Measurements from ENCODE around the gene PPP3CA. TPM values are rescaled to one million over a fixed set of nuclear protein-coding genes. Genes with fewer than 3 reads are reported as not detected.
"Not testable (repeated sequence)": the region's sequence is repeated elsewhere in the genome, so short reads cannot be mapped to it uniquely, and the experiment has no call there.

The PPP3CA gene
- polyA plus RNA-seq, 1 donor = 39.4 TPM

- DNase-seq = no peak
Measured at GRCh38 chr4:101251261-101251660, 96.1 kb downstream of the PPP3CA start.

DNA sequence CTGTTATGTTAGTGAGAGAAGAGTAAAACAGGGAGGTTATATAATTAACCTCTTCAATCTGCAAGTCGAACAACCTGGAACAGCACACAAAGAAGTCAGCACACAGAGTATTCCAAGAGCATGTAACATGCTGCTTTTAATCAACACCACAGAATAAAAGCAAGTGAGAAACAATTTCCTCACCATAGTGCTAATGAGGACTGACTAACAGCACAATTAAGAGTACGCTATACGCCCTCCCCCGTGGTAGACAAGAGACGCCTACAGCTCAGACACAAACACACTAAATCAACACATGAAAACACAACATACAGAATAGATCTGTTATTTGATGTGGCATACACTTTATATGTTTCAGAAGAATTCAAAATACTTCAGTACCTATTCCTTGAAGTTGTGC is 103.0 kb downstream of the PPP3CA start:
- DNase-seq = no peak

- DNase-seq = no peak
Measured at GRCh38 chr4:101242441-101242840, 104.9 kb downstream of the PPP3CA start.

GRCh38 chr4:101240099-101240498 is 107.2 kb downstream of the PPP3CA start:
- no peak for DNase-seq

- no peak for DNase-seq
Measured at GRCh38 chr4:101239665-101240064, 107.7 kb downstream of the PPP3CA start.

DNA sequence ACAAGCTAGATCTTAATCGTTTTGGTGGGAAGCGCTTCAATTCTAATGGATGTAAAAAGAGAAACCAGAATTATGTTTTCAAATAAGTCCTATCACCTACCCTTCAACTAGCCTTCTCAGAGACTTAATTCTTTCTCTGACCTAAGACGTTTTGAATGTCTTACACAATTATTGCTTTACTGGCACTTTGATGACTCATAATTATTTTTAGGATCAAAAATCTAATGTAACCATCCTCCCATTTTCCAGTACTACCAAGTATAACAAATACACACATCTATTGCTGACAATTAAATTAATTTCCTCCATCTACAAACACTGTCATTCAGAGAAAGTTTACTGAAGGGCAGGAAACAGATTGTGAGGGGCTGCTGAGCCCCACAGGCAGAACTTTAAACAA is 108.6 kb downstream of the PPP3CA start:
- DNase-seq = no peak

DNA sequence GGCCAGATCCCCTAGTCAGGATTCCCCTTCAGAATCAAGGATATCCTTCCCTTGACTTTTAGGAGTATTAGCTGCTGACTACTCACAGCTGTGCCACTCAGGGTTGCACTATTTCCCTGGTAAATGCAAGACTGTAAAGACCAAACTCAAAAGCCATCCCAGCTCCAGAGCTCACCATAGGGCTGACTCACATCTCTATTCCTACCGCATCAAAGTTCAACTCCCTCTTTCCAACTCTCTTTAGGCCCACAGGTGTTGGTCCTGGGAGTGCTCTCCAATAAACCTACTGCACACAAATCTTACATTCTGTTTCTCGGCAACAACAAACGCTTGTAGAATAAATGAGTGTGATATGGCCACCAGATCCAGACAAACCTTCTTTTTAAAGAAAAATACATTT is 109.6 kb downstream of the PPP3CA start:
- DNase-seq = no peak

DNA sequence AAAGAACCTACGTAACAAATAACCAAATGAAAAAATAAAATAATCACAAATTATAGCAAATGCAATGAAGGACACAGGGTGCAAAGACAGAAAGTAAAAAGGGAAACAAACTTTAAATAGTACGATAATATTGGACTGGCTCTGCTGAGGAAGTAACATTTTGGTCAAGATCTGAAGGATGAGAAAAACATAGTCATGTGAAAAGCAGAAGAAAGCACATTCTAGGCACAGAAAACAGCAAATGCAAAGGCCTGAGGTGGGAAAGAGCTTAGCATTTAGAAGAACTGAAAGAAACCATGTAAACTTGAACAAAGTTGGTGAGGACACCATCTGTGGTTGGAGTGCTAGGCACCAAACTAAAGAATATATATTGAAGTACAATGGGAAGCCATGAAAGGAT is 111.2 kb downstream of the PPP3CA start:
- DNase-seq = no peak

GRCh38 chr4:101234141-101234540 is 113.2 kb downstream of the PPP3CA start:
- not testable (repeated sequence) for DNase-seq

GRCh38 chr4:101232074-101232776 is 115.1 kb downstream of the PPP3CA start:
- no peak for DNase-seq

- no peak for DNase-seq
Measured at GRCh38 chr4:101230801-101231426, 116.4 kb downstream of the PPP3CA start.

DNA sequence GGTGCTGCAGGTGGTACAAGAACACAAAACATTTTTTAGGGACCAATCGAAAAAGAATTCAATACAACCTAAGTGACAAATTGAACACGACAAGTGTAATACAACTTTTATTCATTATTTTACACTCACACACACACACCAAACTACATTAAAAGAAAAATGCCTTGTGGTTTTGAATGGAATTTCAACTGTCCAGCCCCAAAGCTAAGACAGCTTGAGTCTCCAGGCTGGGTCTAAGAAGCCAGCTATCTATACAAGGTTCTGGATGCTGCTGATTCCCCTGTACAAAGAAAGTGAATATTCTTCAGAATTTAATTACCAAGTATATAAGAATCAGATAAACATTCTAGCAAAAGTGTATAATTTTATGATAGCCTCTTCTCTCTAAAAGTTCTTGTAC is 118.2 kb downstream of the PPP3CA start:
- DNase-seq = no peak

GRCh38 chr4:101227715-101228114 is 119.6 kb downstream of the PPP3CA start:
- DNase-seq = no peak

GRCh38 chr4:101224358-101225218 is 122.7 kb downstream of the PPP3CA start:
- DNase-seq = no peak

DNA sequence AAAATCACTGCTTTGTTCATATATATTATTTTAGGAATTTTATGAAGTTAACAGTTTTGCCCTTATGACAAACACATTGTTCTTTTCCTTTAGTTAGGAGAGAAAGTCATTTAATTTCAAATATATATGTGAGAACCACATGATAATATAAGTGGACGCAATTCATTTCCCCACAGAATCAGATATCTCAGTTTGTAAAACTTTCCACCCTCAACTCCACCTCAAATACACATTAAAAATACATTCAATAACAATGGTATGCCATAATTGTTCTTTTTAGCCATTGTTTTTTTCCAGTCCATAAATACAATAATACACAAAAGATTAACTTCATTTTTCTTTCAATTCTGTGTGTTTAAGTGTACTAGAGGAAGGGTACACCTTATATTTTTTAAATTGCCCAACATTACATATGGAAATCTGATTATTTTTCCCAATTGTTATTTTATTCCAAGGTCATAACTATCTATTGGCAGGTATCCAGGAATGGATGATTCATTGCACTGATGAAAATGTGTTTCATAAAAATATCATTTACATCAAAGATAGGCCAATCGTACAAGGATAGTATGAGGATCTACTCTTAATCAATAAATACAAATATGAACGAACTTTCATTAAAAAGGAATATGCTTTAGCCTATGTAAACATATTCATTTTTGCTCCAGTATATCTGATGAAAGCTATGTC is 125.0 kb downstream of the PPP3CA start:
- no peak for DNase-seq

GRCh38 chr4:101221294-101221693 is 126.0 kb downstream of the PPP3CA start:
- no peak for DNase-seq

DNA sequence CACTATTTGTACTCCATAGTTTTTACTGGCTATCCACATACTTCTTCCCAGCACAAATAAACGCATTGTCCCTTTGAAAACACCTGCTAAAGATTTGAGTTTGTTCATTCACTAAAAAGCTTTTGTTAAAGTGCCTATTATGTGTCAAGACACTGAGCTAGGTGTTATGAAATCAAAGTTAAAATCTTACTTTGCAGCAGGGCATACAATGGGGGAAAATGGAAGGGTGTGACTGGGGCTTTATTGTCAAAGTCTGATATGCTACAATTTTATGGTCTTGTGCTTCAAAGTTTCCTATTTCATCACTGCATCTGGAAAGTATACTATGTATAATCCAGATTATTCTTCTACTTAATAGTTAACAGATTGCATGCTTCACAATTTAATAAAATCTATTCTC is 128.4 kb downstream of the PPP3CA start:
- no peak for DNase-seq

DNA sequence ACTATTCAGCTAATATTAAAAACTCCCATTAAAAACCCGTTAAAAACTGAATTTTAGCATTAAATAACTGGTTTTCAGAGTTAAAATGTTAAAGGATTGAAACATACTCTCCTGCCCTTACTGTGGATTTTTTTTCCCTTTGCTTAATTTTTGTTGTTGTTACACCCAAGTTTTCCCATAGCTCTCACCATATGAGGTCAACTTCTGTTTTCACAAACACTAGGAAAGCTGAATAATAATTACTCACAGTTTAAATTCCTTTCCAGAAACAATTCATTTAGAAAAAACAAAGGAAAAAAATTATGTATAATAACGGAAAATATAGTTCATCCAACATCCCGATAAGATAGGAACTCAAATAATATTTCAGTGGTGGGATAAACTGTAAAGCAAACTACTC is 129.0 kb downstream of the PPP3CA start:
- no peak for DNase-seq

GRCh38 chr4:101217353-101218031 is 129.8 kb downstream of the PPP3CA start:
- no peak for DNase-seq

- no peak for DNase-seq
Measured at GRCh38 chr4:101211146-101211553, 136.2 kb downstream of the PPP3CA start.

DNA sequence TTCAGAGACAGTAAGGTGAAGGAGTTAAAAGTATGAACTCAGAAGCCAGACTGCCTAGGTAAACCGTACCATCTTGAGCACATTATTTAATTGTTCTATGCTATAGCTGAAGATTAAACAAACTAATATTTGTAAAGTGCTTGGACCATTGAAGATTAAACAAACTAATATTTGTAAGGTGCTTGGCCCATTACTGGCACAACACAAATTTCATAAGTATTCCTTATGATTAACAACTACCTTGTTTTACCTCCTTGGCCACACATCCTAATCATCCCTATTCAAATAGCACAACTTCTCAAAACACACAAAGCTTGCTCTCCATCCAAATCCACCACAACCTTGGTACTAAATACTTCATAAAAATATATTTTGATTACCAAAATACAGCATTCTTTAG is 137.0 kb downstream of the PPP3CA start:
- no peak for DNase-seq

DNA sequence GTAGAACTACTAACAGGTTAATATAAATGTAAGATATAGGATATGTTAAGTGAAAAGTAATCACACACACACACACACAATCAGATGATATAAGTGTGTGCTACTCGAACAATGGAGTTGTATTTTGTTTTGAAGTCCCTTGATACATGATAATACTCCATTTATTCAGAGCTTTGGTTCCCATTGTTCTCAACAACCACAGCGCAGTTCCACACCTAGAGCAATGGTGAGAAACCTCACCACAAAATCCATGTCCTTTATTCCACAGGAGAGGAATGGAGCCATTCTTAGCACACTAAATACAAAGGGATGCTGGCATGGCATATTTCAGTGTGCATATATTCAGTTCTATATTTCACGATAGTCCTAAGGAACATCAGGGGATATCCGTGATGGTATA is 139.2 kb downstream of the PPP3CA start:
- DNase-seq = no peak

Measured in hindlimb muscle (tissue), 1 donor.